NCI-H345 treated with DMSO at 0.1 percent for 48 hours (cell line): ENCODE data around the gene CDHR3.

ENCODE experiments used
- DNase-seq: peaks from one replicate; lab custom pipeline; 2025; ENCODE audit not compliant: unreplicated experiment; lab: John Stamatoyannopoulos, UW

The CDHR3 gene

GRCh38 chr7:106023369-106024322 lies 60.6 kb downstream of the CDHR3 start:
- DNase-seq, result no peak

GRCh38 chr7:106026101-106026500 lies 63.0 kb downstream of the CDHR3 start:
- DNase-seq, result no peak

- no peak for DNase-seq
These were observed 66.4 kb downstream of the CDHR3 start for GRCh38 chr7:106029451-106029850.

- DNase-seq, result no peak
These were observed 66.9 kb downstream of the CDHR3 start for GRCh38 chr7:106029941-106030340.

- no peak for DNase-seq
These were observed 68.4 kb downstream of the CDHR3 start for GRCh38 chr7:106031300-106032035.

GRCh38 chr7:106032295-106032694 lies 69.2 kb downstream of the CDHR3 start:
- DNase-seq, result no peak

- no peak for DNase-seq
These were observed 70.7 kb downstream of the CDHR3 start for GRCh38 chr7:106033735-106034134.

- DNase-seq, result no peak
These were observed 71.3 kb downstream of the CDHR3 start for GRCh38 chr7:106034383-106034782.

GRCh38 chr7:106035568-106035967 lies 72.5 kb downstream of the CDHR3 start:
- DNase-seq, result no peak

- DNase-seq, result no peak
These were observed 72.9 kb downstream of the CDHR3 start for GRCh38 chr7:106036004-106036403.

GRCh38 chr7:106037489-106038176 lies 74.6 kb downstream of the CDHR3 start:
- DNase-seq, result no peak

- DNase-seq, result no peak
These were observed 75.2 kb downstream of the CDHR3 start for GRCh38 chr7:106038289-106038688.

- DNase-seq, result no peak
These were observed 75.9 kb downstream of the CDHR3 start for GRCh38 chr7:106038916-106039315.

- no peak for DNase-seq
These were observed 76.5 kb downstream of the CDHR3 start for GRCh38 chr7:106039486-106040060.

GRCh38 chr7:106041140-106041717 lies 78.2 kb downstream of the CDHR3 start:
- no peak for DNase-seq

GRCh38 chr7:106042196-106042611 lies 79.1 kb downstream of the CDHR3 start:
- DNase-seq, result no peak

- no peak for DNase-seq
These were observed 82.1 kb downstream of the CDHR3 start for GRCh38 chr7:106045139-106045538.

GRCh38 chr7:106045586-106045985 lies 82.5 kb downstream of the CDHR3 start:
- no peak for DNase-seq

- DNase-seq, result no peak
These were observed 84.1 kb downstream of the CDHR3 start for GRCh38 chr7:106047184-106047583.

- DNase-seq, result peak; percentile 28
These were observed 85.0 kb downstream of the CDHR3 start for GRCh38 chr7:106047818-106048705.
